ENCODE data around the gene MSTO1. TPM values are rescaled to one million over a fixed set of nuclear protein-coding genes. Genes with fewer than 3 reads are reported as not detected.
"Not testable (repeated sequence)": the region's sequence is repeated elsewhere in the genome, so short reads cannot be mapped to it uniquely, and the experiment has no call there.

Gene MSTO1
- total RNA-seq, 5 donors from 2014 or later (not counting 1 experiment from before 2014, with no cell fraction given): 47.6 to 96.2 (median 92.9) TPM

GRCh38 chr1:155657463-155657862 lies 47.4 kb downstream of the MSTO1 start:
- ATAC-seq (replicated peaks in 1 of 4): no peak
- H3K27me3 Mint-ChIP-seq: no peaks in the 10 kb centered on the region
- H3K36me3 Mint-ChIP-seq: peaks cover 36% of the 10 kb centered on the region
- no peak overlapping the region for H3K4me3 ChIP-seq (ENCODE audit: control insufficient read depth in 1 of 2, extremely low read depth in 1 of 2, low read length in 1 of 2)
- ChIA-PET POLR2A (no interaction called here), CTCF (no interaction called here)
- H3K36me3 ChIP-seq (ENCODE audit: control insufficient read depth in 2 of 2, extremely low read depth in 1 of 2, insufficient read depth in 1 of 2, low read length in 1 of 2): peaks cover 4 to 31% of the 10 kb centered on the region in 2 donors
- WGBS (ENCODE audit: insufficient coverage): 100% methylated on average over 2 of the region's 2 CpGs
- no peak overlapping the region for H3K27ac ChIP-seq (ENCODE audit: low read length)
- H3K4me1 Mint-ChIP-seq: peaks cover 0 to 5% (median 0%) of the 10 kb centered on the region in 3 donors
- no peak for DNase-seq
- no peak overlapping the region for H3K27ac Mint-ChIP-seq
- no peak overlapping the region for H3K4me3 Mint-ChIP-seq
- H3K4me1 ChIP-seq (ENCODE audit: control insufficient read depth in 1 of 2, extremely low read depth in 1 of 2, insufficient read depth in 2 of 2, low read length in 2 of 2): no peaks in the 10 kb centered on the region
- no peaks in the 10 kb centered on the region for H3K27me3 ChIP-seq (replicated peaks in 1 of 2; ENCODE audit: control insufficient read depth in 2 of 2, extremely low read depth in 1 of 2, insufficient read depth in 2 of 2, low read length in 1 of 2)
- no peaks in the 10 kb centered on the region for H3K9me3 Mint-ChIP-seq
- no peaks in the 10 kb centered on the region for H3K9me3 ChIP-seq

GRCh38 chr1:155661239-155661638 lies 51.2 kb downstream of the MSTO1 start:
- H3K9me3 Mint-ChIP-seq; H3K27ac ChIP-seq (ENCODE audit: low read length); H3K27me3 ChIP-seq (replicated peaks in 1 of 2; ENCODE audit: control insufficient read depth in 2 of 2, extremely low read depth in 1 of 2, insufficient read depth in 2 of 2, low read length in 1 of 2); H3K4me1 Mint-ChIP-seq; H3K4me1 ChIP-seq (ENCODE audit: control insufficient read depth in 1 of 2, extremely low read depth in 1 of 2, insufficient read depth in 2 of 2, low read length in 2 of 2); POLR2A ChIA-PET; DNase-seq; H3K27me3 Mint-ChIP-seq; H3K4me3 Mint-ChIP-seq; H3K27ac Mint-ChIP-seq; H3K9me3 ChIP-seq; CTCF ChIA-PET; H3K4me3 ChIP-seq (ENCODE audit: control insufficient read depth in 1 of 2, extremely low read depth in 1 of 2, low read length in 1 of 2); ATAC-seq (replicated peaks in 1 of 4): not testable (repeated sequence)
- H3K36me3 Mint-ChIP-seq: peaks cover 48% of the 10 kb centered on the region
- H3K36me3 ChIP-seq (ENCODE audit: control insufficient read depth in 2 of 2, extremely low read depth in 1 of 2, insufficient read depth in 1 of 2, low read length in 1 of 2): peaks cover 5 to 54% of the 10 kb centered on the region in 2 donors
- WGBS (ENCODE audit: insufficient coverage): no CpG with 5 or more reads among the region's 4 CpGs

Other genes starting within 250 kb of the MSTO1 start
- gene ASH1L, start 47.4 kb upstream of the MSTO1 start, total RNA-seq: 100 to 1,000 TPM in 1 of 5 donors, 10 to 100 TPM in 4; 78.0 to 105 (median 81.1) TPM
- gene YY1AP1, start 78.6 kb downstream of the MSTO1 start, total RNA-seq: 10 to 100 TPM; 75.8 to 88.3 (median 85.0) TPM
- 100 to 1,000 TPM; 112 to 140 (median 133) TPM for gene DAP3, start 78.9 kb downstream of the MSTO1 start, total RNA-seq
- 100 to 1,000 TPM; 101 to 113 (median 105) TPM for gene GON4L, start 247.0 kb downstream of the MSTO1 start, total RNA-seq
- 10 to 100 TPM in 2 of 5 donors, 1 to 10 TPM in 3; 8.6 to 19.8 (median 9.0) TPM for gene SYT11, start 249.3 kb downstream of the MSTO1 start, total RNA-seq

Measured in T-cell (primary cell).